GM19099 (cell line): ENCODE measurements around the gene PNO1.

Source experiments
- POLR2A ChIP-seq: IDR thresholded peaks from 3 replicates; pipeline ENCODE4 v1.6.1; 2011; ENCODE audit warnings: low read depth; ENCODE audit not compliant: insufficient read length; ENCODE audit errors: extremely low read depth

The PNO1 gene

GRCh38 chr2:68214381-68214780 is 56.7 kb downstream of the PNO1 start:
- no peak for TF ChIP-seq POLR2A

DNA sequence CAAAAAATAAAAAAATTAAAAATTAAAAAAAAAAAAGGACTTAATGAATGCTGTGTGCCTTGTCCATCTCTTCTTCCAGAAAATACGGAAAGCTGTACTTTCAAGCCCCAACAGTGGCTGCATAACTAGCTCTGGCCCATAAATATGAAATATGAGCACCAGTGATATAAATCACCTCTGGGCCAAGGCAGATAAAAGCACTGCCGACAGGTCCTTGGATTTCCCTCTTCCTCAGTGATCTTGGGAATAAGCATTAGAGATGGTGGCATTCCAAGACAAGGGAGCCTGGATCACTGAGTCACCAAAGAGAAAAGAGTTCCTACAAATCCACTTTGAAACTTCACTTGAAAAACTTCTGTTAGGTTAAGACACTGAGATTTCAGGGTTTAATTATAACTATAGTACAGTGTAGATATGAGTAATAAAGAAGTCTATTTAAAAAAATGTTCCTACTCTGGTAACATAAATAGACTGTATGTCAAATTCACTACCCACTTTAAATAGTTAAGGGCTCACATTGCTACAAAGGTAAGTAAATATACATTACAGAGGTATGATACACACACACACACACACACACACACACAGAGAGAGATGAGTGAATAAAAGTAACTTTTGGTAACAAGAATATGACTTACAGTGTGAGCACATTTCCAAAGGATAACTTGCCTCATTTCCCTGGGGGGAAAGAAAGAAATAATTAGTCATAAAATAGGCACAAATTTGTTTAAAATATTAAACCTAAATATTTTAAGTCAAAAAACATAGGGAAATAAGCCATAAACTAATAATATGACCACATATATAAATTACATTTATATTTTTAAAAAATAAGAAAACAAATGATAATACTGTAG is 59.0 kb downstream of the PNO1 start:
- TF ChIP-seq POLR2A = no peak

- no peak for TF ChIP-seq POLR2A
Observed at GRCh38 chr2:68217729-68218128, 60.0 kb downstream of the PNO1 start.

DNA sequence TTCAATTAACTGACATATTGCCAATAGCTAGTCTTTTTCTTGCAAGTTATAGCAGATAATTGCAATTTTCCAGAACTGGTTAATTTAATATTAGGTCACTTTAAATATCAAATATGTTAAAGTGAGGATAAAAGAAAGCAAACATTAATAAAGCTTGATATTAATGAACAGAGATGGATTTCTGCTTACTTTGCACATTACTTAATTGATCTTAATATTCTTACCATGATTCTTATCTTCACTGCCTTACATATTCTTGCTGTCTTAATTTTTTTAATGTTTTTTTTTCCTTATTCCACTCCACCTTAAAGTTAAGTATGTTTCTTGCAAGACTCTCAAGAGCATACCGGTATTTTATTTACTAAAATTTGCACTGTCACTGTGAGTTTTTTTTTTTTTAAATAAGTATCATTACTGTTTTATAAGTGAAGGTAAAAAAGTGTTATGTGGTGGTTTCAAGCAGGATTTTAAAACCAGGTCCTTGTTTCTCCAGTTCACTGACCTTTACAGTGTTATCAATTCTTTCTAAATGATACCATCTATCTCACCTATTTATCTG is 60.7 kb downstream of the PNO1 start:
- no peak for TF ChIP-seq POLR2A

DNA sequence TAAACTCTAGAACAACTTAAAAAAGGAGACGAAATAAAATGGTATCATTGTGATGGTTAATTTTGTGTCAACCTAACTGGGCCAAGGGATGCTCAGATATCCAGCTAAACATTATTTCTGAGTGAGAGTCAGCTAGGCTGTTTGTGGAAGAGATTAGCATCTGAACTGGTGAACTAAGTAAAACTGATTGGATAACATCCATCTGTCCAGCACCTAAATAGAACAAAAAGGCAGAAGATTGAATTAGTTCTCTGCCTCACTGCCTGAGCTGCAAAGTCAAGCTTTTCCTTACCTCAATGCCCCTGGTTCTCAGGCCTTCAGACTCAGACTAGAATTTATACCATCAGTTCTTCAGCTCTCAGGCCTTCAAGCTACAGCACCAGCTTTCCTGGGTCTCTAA is 64.6 kb downstream of the PNO1 start:
- no peak for TF ChIP-seq POLR2A

- no peak for TF ChIP-seq POLR2A
Observed at GRCh38 chr2:68223419-68223818, 65.7 kb downstream of the PNO1 start.

DNA sequence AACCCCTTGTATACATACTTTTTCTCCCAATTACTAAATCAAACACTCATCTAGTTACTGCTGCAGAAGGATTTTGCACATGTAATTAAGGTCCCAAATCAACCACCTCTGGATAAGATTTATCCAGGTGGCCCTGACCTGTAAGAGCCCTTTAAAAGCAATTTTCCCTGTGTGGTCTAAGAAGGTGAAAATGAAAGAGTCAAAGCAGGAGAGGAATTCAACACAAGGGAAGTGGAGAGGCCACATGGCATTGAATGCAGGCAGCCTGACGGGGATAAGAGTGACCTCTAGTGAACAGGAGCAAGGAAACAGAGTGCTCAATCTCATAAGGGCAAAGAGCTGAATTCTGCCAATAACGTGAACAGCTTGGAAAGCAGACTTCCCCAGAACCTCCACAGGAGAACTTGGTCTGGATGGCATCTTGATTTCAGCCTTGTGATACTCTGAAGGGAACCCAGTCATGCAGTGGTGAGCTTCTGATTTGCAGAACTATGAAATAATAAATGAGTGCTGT is 67.5 kb downstream of the PNO1 start:
- no peak for TF ChIP-seq POLR2A
